Measurements from ENCODE around the gene RARS2.

The RARS2 gene

GRCh38 chr6:87541744-87542143, 48.0 kb downstream of the RARS2 start:
- H2AK5ac ChIP-seq (ENCODE audit: low read length) = no peak overlapping the region
- H3K9ac ChIP-seq (ENCODE audit: low read length) = no peak overlapping the region
- no peak overlapping the region for H4K12ac ChIP-seq (ENCODE audit: low read depth, low read length)
- peaks cover 18 to 26% of the 10 kb centered on the region in 2 experiments for H3K36me3 ChIP-seq (ENCODE audit: control insufficient read depth in 1 of 2, insufficient read depth in 2 of 2, low read length in 2 of 2)
- H3K14ac ChIP-seq (ENCODE audit: low read length) = no peak overlapping the region
- peak in 1 of 2 donors; percentile 17 for DNase-seq
- no CpG with 5 or more reads among the region's 2 CpGs for WGBS (ENCODE audit: extremely low coverage, insufficient coverage, insufficient read length)
- H2AFZ ChIP-seq (ENCODE audit: insufficient read depth, low read length, poor library complexity) = no peak overlapping the region
- H4K8ac ChIP-seq (ENCODE audit: low read depth, low read length) = no peak overlapping the region
- no peak overlapping the region for H3K4me2 ChIP-seq (ENCODE audit: low read length)
- H3K27me3 ChIP-seq (ENCODE audit: insufficient read depth, low read length) = no peaks in the 10 kb centered on the region
- no peaks in the 10 kb centered on the region for H3K4me1 ChIP-seq (ENCODE audit: control insufficient read depth in 1 of 2, insufficient read depth in 2 of 2, low read length in 2 of 2)
- H2BK5ac ChIP-seq (ENCODE audit: low read depth, low read length, poor library complexity) = no peak overlapping the region
- H3K4ac ChIP-seq (ENCODE audit: low read depth, low read length) = no peak overlapping the region
- H2BK12ac ChIP-seq (ENCODE audit: low read length) = no peak overlapping the region
- H3K18ac ChIP-seq (ENCODE audit: low read length) = no peak overlapping the region
- no peak overlapping the region for H3K27ac ChIP-seq (ENCODE audit: low read depth, low read length)
- no peaks in the 10 kb centered on the region for H3K79me1 ChIP-seq (ENCODE audit: low read length)
- no peak overlapping the region for H3K4me3 ChIP-seq (ENCODE audit: low read depth, low read length)
- no peaks in the 10 kb centered on the region for H3K9me3 ChIP-seq (ENCODE audit: insufficient read depth, low read depth, low read length)
- H4K91ac ChIP-seq (ENCODE audit: low read depth, low read length) = no peak overlapping the region
- no peak overlapping the region for H3K23ac ChIP-seq (ENCODE audit: low read length)
- H3K79me2 ChIP-seq (ENCODE audit: control insufficient read depth, insufficient read depth, low read length, poor library complexity) = no peaks in the 10 kb centered on the region
- no peak overlapping the region for H2BK120ac ChIP-seq (ENCODE audit: insufficient read depth, low read length, poor library complexity)

- H4K91ac ChIP-seq (ENCODE audit: low read depth, low read length) = no peak overlapping the region
- no peaks in the 10 kb centered on the region for H3K79me1 ChIP-seq (ENCODE audit: low read length)
- H3K9me3 ChIP-seq (ENCODE audit: insufficient read depth, low read depth, low read length) = no peaks in the 10 kb centered on the region
- H3K23ac ChIP-seq (ENCODE audit: low read length) = no peak overlapping the region
- no peak overlapping the region for H3K4me3 ChIP-seq (ENCODE audit: low read depth, low read length)
- H4K8ac ChIP-seq (ENCODE audit: low read depth, low read length) = no peak overlapping the region
- H3K14ac ChIP-seq (ENCODE audit: low read length) = no peak overlapping the region
- H3K18ac ChIP-seq (ENCODE audit: low read length) = no peak overlapping the region
- no peak for DNase-seq
- no peak overlapping the region for H3K4me2 ChIP-seq (ENCODE audit: low read length)
- no peaks in the 10 kb centered on the region for H3K79me2 ChIP-seq (ENCODE audit: control insufficient read depth, insufficient read depth, low read length, poor library complexity)
- no peaks in the 10 kb centered on the region for H3K4me1 ChIP-seq (ENCODE audit: control insufficient read depth in 1 of 2, insufficient read depth in 2 of 2, low read length in 2 of 2)
- H3K4ac ChIP-seq (ENCODE audit: low read depth, low read length) = no peak overlapping the region
- no peak overlapping the region for H3K27ac ChIP-seq (ENCODE audit: low read depth, low read length)
- H4K12ac ChIP-seq (ENCODE audit: low read depth, low read length) = no peak overlapping the region
- H2BK12ac ChIP-seq (ENCODE audit: low read length) = no peak overlapping the region
- no CpG with 5 or more reads among the region's 1 CpG for WGBS (ENCODE audit: extremely low coverage, insufficient coverage, insufficient read length)
- H3K9ac ChIP-seq (ENCODE audit: low read length) = no peak overlapping the region
- no peak overlapping the region for H2AK5ac ChIP-seq (ENCODE audit: low read length)
- H2BK120ac ChIP-seq (ENCODE audit: insufficient read depth, low read length, poor library complexity) = no peak overlapping the region
- H3K36me3 ChIP-seq (ENCODE audit: control insufficient read depth in 1 of 2, insufficient read depth in 2 of 2, low read length in 2 of 2) = peaks cover 18 to 24% of the 10 kb centered on the region in 2 experiments
- H2AFZ ChIP-seq (ENCODE audit: insufficient read depth, low read length, poor library complexity) = no peak overlapping the region
- H2BK5ac ChIP-seq (ENCODE audit: low read depth, low read length, poor library complexity) = no peak overlapping the region
- no peaks in the 10 kb centered on the region for H3K27me3 ChIP-seq (ENCODE audit: insufficient read depth, low read length)
Measured at GRCh38 chr6:87541041-87541440, 48.7 kb downstream of the RARS2 start.

- Histone ChIP-seq H3K79me1 (ENCODE audit: low read length) (no peaks in the 10 kb centered on the region), H3K4me1 (ENCODE audit: control insufficient read depth in 1 of 2, insufficient read depth in 2 of 2, low read length in 2 of 2) (no peaks in the 10 kb centered on the region), H3K18ac (ENCODE audit: low read length) (no peak overlapping the region), H3K14ac (ENCODE audit: low read length) (no peak overlapping the region), H3K4ac (ENCODE audit: low read depth, low read length) (no peak overlapping the region), H3K23ac (ENCODE audit: low read length) (no peak overlapping the region), H3K27ac (ENCODE audit: low read depth, low read length) (no peak overlapping the region), H4K8ac (ENCODE audit: low read depth, low read length) (no peak overlapping the region), H3K36me3 (ENCODE audit: control insufficient read depth in 1 of 2, insufficient read depth in 2 of 2, low read length in 2 of 2) (peaks cover 20 to 25% of the 10 kb centered on the region in 2 experiments), H2AK5ac (ENCODE audit: low read length) (no peak overlapping the region), H2AFZ (ENCODE audit: insufficient read depth, low read length, poor library complexity) (no peak overlapping the region), H2BK5ac (ENCODE audit: low read depth, low read length, poor library complexity) (no peak overlapping the region), H4K12ac (ENCODE audit: low read depth, low read length) (no peak overlapping the region), H3K27me3 (ENCODE audit: insufficient read depth, low read length) (no peaks in the 10 kb centered on the region), H3K9ac (ENCODE audit: low read length) (no peak overlapping the region), H3K4me2 (ENCODE audit: low read length) (no peak overlapping the region), H2BK12ac (ENCODE audit: low read length) (no peak overlapping the region), H4K91ac (ENCODE audit: low read depth, low read length) (no peak overlapping the region), H3K79me2 (ENCODE audit: control insufficient read depth, insufficient read depth, low read length, poor library complexity) (no peaks in the 10 kb centered on the region), H2BK120ac (ENCODE audit: insufficient read depth, low read length, poor library complexity) (no peak overlapping the region), H3K9me3 (ENCODE audit: insufficient read depth, low read depth, low read length) (no peaks in the 10 kb centered on the region), H3K4me3 (ENCODE audit: low read depth, low read length) (no peak overlapping the region)
- no CpG with 5 or more reads among the region's 4 CpGs for WGBS (ENCODE audit: extremely low coverage, insufficient coverage, insufficient read length)
- no peak for DNase-seq
Measured at GRCh38 chr6:87540539-87540938, 49.2 kb downstream of the RARS2 start.

DNA sequence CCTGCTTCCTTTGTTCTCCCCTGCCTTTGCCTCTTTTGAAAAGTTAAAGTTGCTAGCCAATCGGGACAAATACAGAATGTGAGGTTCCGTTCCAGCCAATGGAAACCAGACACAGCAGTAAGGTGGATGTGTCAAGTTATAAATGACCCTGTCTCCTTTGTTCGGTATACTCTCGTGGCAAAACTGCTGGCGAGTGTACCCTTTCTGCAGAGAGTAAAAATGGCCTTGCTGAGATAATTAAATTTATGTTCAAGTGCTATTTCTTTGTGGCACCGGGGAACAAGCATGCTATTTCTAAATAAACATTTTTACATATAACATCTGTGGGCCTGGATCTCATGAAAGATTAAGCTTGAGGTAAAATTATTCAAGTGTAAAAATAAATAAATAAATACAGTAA, 50.2 kb downstream of the RARS2 start:
- Histone ChIP-seq H3K79me2 (ENCODE audit: control insufficient read depth, insufficient read depth, low read length, poor library complexity) (no peaks in the 10 kb centered on the region), H3K23ac (ENCODE audit: low read length) (no peak overlapping the region), H3K14ac (ENCODE audit: low read length) (no peak overlapping the region), H3K9ac (ENCODE audit: low read length) (no peak overlapping the region), H3K18ac (ENCODE audit: low read length) (no peak overlapping the region), H2AK5ac (ENCODE audit: low read length) (no peak overlapping the region), H3K4me3 (ENCODE audit: low read depth, low read length) (no peak overlapping the region), H4K12ac (ENCODE audit: low read depth, low read length) (no peak overlapping the region), H3K4me2 (ENCODE audit: low read length) (no peak overlapping the region), H3K4me1 (ENCODE audit: control insufficient read depth in 1 of 2, insufficient read depth in 2 of 2, low read length in 2 of 2) (no peaks in the 10 kb centered on the region), H3K27me3 (ENCODE audit: insufficient read depth, low read length) (no peaks in the 10 kb centered on the region), H2AFZ (ENCODE audit: insufficient read depth, low read length, poor library complexity) (no peak overlapping the region), H3K27ac (ENCODE audit: low read depth, low read length) (no peak overlapping the region), H3K9me3 (ENCODE audit: insufficient read depth, low read depth, low read length) (no peaks in the 10 kb centered on the region), H2BK120ac (ENCODE audit: insufficient read depth, low read length, poor library complexity) (no peak overlapping the region), H2BK5ac (ENCODE audit: low read depth, low read length, poor library complexity) (no peak overlapping the region), H4K91ac (ENCODE audit: low read depth, low read length) (no peak overlapping the region), H2BK12ac (ENCODE audit: low read length) (no peak overlapping the region), H3K4ac (ENCODE audit: low read depth, low read length) (no peak overlapping the region), H3K79me1 (ENCODE audit: low read length) (no peaks in the 10 kb centered on the region), H3K36me3 (ENCODE audit: control insufficient read depth in 1 of 2, insufficient read depth in 2 of 2, low read length in 2 of 2) (peaks cover 16 to 23% of the 10 kb centered on the region in 2 experiments), H4K8ac (ENCODE audit: low read depth, low read length) (no peak overlapping the region)
- no CpG with 5 or more reads among the region's 6 CpGs for WGBS (ENCODE audit: extremely low coverage, insufficient coverage, insufficient read length)
- no peak for DNase-seq

Data from trophoblast cell (in vitro differentiated cells and primary cell).